HEK293 (cell line): Measurements from ENCODE around the gene BCL11B.
A peak's percentile ranks its signal among the peaks of the same experiment; 100 is the strongest.

Source experiments
- CTCF ChIA-PET: fragments of 350-600 bp; formaldehyde crosslinking; extraction: SDS; loops from one replicate; lab custom pipeline; 2021; ENCODE audit warnings: antibody characterized with exemption; lab: Yijun Ruan, JAX
- POLR2A ChIA-PET: fragments of 300-600 bp; formaldehyde crosslinking; extraction: SDS; loops from one replicate; lab custom pipeline; 2020; ENCODE audit warnings: antibody characterized with exemption, inconsistent platforms; lab: Yijun Ruan, JAX
- H3K27ac ChIP-seq: fragments of 200-500 bp; sonication (Bioruptor generic); 2 replicates; pipeline ENCODE4 v1.5.1; 2014; ENCODE audit warnings: low read depth, low read length, control low read depth, inconsistent platforms; ENCODE audit errors: extremely low read depth
- H3K36me3 ChIP-seq, 2 experiments: fragments of 200-500 bp in 1 of 2; sonication (Bioruptor generic) in 1 of 2; 1 replicate in 1 of 2; 2 replicates in 1 of 2; pipeline ENCODE4 v1.5.1; 2014 to 2017; ENCODE audit warnings: inconsistent platforms in 2 of 2, low read length in 2 of 2; ENCODE audit not compliant: control insufficient read depth in 2 of 2, insufficient read depth in 1 of 2
- H3K4me1 ChIP-seq: fragments of 200-500 bp; sonication (Bioruptor generic); 2 replicates; pipeline ENCODE4 v1.5.1; 2014; ENCODE audit warnings: mild to moderate bottlenecking, low read length, inconsistent platforms; ENCODE audit not compliant: control insufficient read depth, insufficient read depth
- H3K4me3 ChIP-seq: 2 replicates; pipeline ENCODE4 v1.5.1; 2011; ENCODE audit warnings: low read depth, mild to moderate bottlenecking, control low read depth, low read length, moderate library complexity
- H3K9me3 ChIP-seq: fragments of 200-500 bp; sonication (Bioruptor generic); 2 replicates; pipeline ENCODE4 v1.5.1; 2014; ENCODE audit warnings: low read depth, low read length, inconsistent platforms; ENCODE audit not compliant: control insufficient read depth, insufficient read depth
- ELK4 ChIP-seq: IDR thresholded peaks from 2 replicates; pipeline ENCODE4 v1.6.1; 2011; ENCODE audit warnings: mild to moderate bottlenecking, low read depth, low read length, borderline replicate concordance
- GLIS2 ChIP-seq: fragments of 450-650 bp; formaldehyde crosslinking; IDR thresholded peaks from 2 replicates; pipeline ENCODE4 v1.5.1; 2016; ENCODE audit warnings: missing biosample characterization, missing genetic modification characterization
- KLF10 ChIP-seq: fragments of 450-650 bp; IDR thresholded peaks from 2 replicates; pipeline ENCODE4 v1.5.1; 2018; ENCODE audit warnings: missing biosample characterization, mild to moderate bottlenecking, missing genetic modification characterization
- PATZ1 ChIP-seq: fragments of 450-650 bp; formaldehyde crosslinking; IDR thresholded peaks from 2 replicates; pipeline ENCODE4 v1.5.1; 2016; ENCODE audit warnings: missing biosample characterization, missing genetic modification characterization
- ZFHX2 ChIP-seq: fragments of 450-650 bp; formaldehyde crosslinking; conservative IDR thresholded peaks from 2 replicates; pipeline ENCODE4 v1.5.1; 2016; ENCODE audit warnings: missing biosample characterization, missing genetic modification characterization
- ZIC2 ChIP-seq: fragments of 450-650 bp; formaldehyde crosslinking; IDR thresholded peaks from 2 replicates; pipeline ENCODE4 v1.5.1; 2016; ENCODE audit warnings: missing biosample characterization, missing genetic modification characterization
- ZNF112 ChIP-seq: fragments of 450-650 bp; formaldehyde crosslinking; IDR thresholded peaks from 2 replicates; pipeline ENCODE4 v1.5.0; 2017; ENCODE audit warnings: missing biosample characterization, missing genetic modification characterization
- ZNF146 ChIP-seq: fragments of 450-650 bp; formaldehyde crosslinking; IDR thresholded peaks from 2 replicates; pipeline ENCODE4 v1.5.1; 2016; ENCODE audit warnings: missing biosample characterization, missing genetic modification characterization
- ZNF174 ChIP-seq: fragments of 450-650 bp; formaldehyde crosslinking; IDR thresholded peaks from 2 replicates; pipeline ENCODE4 v1.5.0; 2017; ENCODE audit warnings: missing biosample characterization, mild to moderate bottlenecking, missing genetic modification characterization
- ZNF175 ChIP-seq: fragments of 450-650 bp; formaldehyde crosslinking; IDR thresholded peaks from 2 replicates; pipeline ENCODE4 v1.5.1; 2016; ENCODE audit warnings: missing biosample characterization, missing genetic modification characterization
- ZNF184 ChIP-seq: fragments of 450-650 bp; IDR thresholded peaks from 2 replicates; pipeline ENCODE4 v1.5.1; 2018; ENCODE audit warnings: missing biosample characterization, mild to moderate bottlenecking, missing genetic modification characterization
- ZNF202 ChIP-seq: fragments of 450-650 bp; formaldehyde crosslinking; IDR thresholded peaks from 2 replicates; pipeline ENCODE4 v1.5.1; 2016; ENCODE audit warnings: missing biosample characterization, missing genetic modification characterization, borderline replicate concordance
- ZNF23 ChIP-seq: fragments of 450-650 bp; formaldehyde crosslinking; IDR thresholded peaks from 2 replicates; pipeline ENCODE4 v1.5.1; 2016; ENCODE audit warnings: missing biosample characterization, missing genetic modification characterization, borderline replicate concordance
- ZNF239 ChIP-seq: fragments of 450-650 bp; formaldehyde crosslinking; IDR thresholded peaks from 2 replicates; pipeline ENCODE4 v1.5.1; 2016; ENCODE audit warnings: missing biosample characterization, missing genetic modification characterization
- ZNF324 ChIP-seq: fragments of 450-650 bp; formaldehyde crosslinking; IDR thresholded peaks from 2 replicates; pipeline ENCODE4 v1.5.1; 2016; ENCODE audit warnings: missing biosample characterization, missing genetic modification characterization
- ZNF335 ChIP-seq: fragments of 450-650 bp; formaldehyde crosslinking; conservative IDR thresholded peaks from 2 replicates; pipeline ENCODE4 v1.5.1; 2016; ENCODE audit warnings: missing biosample characterization, missing genetic modification characterization
- ZNF513 ChIP-seq: fragments of 450-650 bp; IDR thresholded peaks from 2 replicates; pipeline ENCODE4 v1.5.1; 2018; ENCODE audit warnings: missing biosample characterization, missing genetic modification characterization
- ZNF560 ChIP-seq: fragments of 450-650 bp; formaldehyde crosslinking; IDR thresholded peaks from 2 replicates; pipeline ENCODE4 v1.5.1; 2017; ENCODE audit warnings: missing biosample characterization, missing genetic modification characterization, borderline replicate concordance
- ZNF707 ChIP-seq: fragments of 450-650 bp; formaldehyde crosslinking; IDR thresholded peaks from 2 replicates; pipeline ENCODE4 v1.5.1; 2016; ENCODE audit warnings: missing biosample characterization, missing genetic modification characterization
- ZNF776 ChIP-seq: fragments of 450-650 bp; formaldehyde crosslinking; IDR thresholded peaks from 2 replicates; pipeline ENCODE4 v1.5.0; 2017; ENCODE audit warnings: missing biosample characterization, missing genetic modification characterization, borderline replicate concordance
- ZNF792 ChIP-seq: fragments of 450-650 bp; formaldehyde crosslinking; IDR thresholded peaks from 2 replicates; pipeline ENCODE4 v1.5.1; 2016; ENCODE audit warnings: missing biosample characterization, missing genetic modification characterization
- TF ChIP-seq, protein P1 (sequence below): fragments of 450-650 bp; formaldehyde crosslinking; IDR thresholded peaks from 2 replicates; pipeline ENCODE4 v1.5.1; 2016; ENCODE audit warnings: missing biosample characterization, missing genetic modification characterization
- TF ChIP-seq, protein P2 (sequence below): fragments of 450-650 bp; formaldehyde crosslinking; IDR thresholded peaks from 2 replicates; pipeline ENCODE4 v1.5.1; 2016; ENCODE audit warnings: missing biosample characterization, missing genetic modification characterization

BCL11B gene

GRCh38 chr14:99272632-99272898 is 568 bp upstream of the BCL11B start:
- no peaks in the 10 kb centered on the region; the same call in 1 of the 2 replicates for H3K4me1 ChIP-seq
- no peaks in the 10 kb centered on the region for H3K36me3 ChIP-seq
- ChIA-PET CTCF (interaction anchor here (0.8 to 1.0 kb wide), 3 partner anchors 1280 to 1349 kb away, joined by 3 to 6 read pairs (median 3); no protein-coding TSS in a partner anchor), POLR2A (no interaction called here)
- H3K9me3 ChIP-seq, result no peaks in the 10 kb centered on the region
- H3K27ac ChIP-seq, result peak overlapping the region; percentile 31; the same call in 1 of the 2 replicates
- peak overlapping the region; percentile 73 for H3K4me3 ChIP-seq
- TF ChIP-seq ZNF335 (peak; percentile 64), ZFHX2 (tag by site-specific recombination) (peak; percentile 39), PATZ1 (tag by site-specific recombination) (0 out of 2 replicates have a peak, but pooled peaks have one; percentile 63), ZNF174 (no peak)

GRCh38 chr14:99271221-99271941 is 616 bp downstream of the BCL11B start:
- ChIA-PET CTCF (interaction anchor here (0.6 to 1.0 kb wide), 8 partner anchors 42 to 1293 kb away, joined by 3 to 4 read pairs (median 3); no protein-coding TSS in a partner anchor), POLR2A (interaction anchor here (0.7 kb wide), 1 partner anchor 252 kb away, joined by 3 read pairs; no protein-coding TSS in a partner anchor)
- Histone ChIP-seq H3K36me3 (no peaks in the 10 kb centered on the region), H3K9me3 (no peaks in the 10 kb centered on the region), H3K27ac (peak overlapping the region; percentile 95), H3K4me3 (peak overlapping the region; percentile 73), H3K4me1 (no peaks in the 10 kb centered on the region; the same call in 1 of the 2 replicates)
- TF ChIP-seq GLIS2 (tag by site-specific recombination) (peak; percentile 19; the same call in 1 of the 2 replicates), ZNF112 (tag by site-specific recombination) (no peak), ZNF175 (tag by site-specific recombination) (no peak), ZNF324 (tag by site-specific recombination) (no peak), ZNF23 (no peak), ZNF792 (tag by site-specific recombination) (no peak), ELK4 (no peak), ZIC2 (no peak), ZNF513 (tag by site-specific recombination) (0 out of 2 replicates have a peak, but pooled peaks have one; percentile 18), ZNF146 (no peak), KLF10 (tag by site-specific recombination) (no peak), ZNF776 (tag by site-specific recombination) (no peak), ZNF560 (tag by site-specific recombination) (no peak), ZNF707 (tag by site-specific recombination) (no peak), ZNF202 (no peak), ZNF239 (no peak), ZNF184 (tag by site-specific recombination) (no peak), ZNF335 (peak; percentile 65)
- TF ChIP-seq, protein P1, sequence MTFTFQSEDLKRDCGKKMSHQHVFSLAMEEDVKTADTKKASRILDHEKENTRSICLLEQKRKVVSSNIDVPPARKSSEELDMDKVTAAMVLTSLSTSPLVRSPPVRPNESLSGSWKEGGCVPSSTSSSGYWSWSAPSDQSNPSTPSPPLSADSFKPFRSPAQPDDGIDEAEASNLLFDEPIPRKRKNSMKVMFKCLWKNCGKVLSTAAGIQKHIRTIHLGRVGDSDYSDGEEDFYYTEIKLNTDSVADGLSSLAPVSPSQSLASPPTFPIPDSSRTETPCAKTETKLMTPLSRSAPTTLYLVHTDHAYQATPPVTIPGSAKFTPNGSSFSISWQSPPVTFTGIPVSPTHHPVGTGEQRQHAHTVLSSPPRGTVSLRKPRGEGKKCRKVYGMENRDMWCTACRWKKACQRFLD (tag by site-specific recombination), result no peak
- TF ChIP-seq, protein P2, sequence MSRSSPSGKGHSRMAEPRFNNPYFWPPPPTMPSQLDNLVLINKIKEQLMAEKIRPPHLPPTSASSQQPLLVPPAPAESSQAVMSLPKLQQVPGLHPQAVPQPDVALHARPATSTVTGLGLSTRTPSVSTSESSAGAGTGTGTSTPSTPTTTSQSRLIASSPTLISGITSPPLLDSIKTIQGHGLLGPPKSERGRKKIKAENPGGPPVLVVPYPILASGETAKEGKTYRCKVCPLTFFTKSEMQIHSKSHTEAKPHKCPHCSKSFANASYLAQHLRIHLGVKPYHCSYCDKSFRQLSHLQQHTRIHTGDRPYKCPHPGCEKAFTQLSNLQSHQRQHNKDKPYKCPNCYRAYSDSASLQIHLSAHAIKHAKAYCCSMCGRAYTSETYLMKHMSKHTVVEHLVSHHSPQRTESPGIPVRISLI, result peak; percentile 86
